H1 (cell line): ENCODE results near the gene EDC3. TPM values are rescaled to one million over a fixed set of nuclear protein-coding genes. Genes with fewer than 3 reads are reported as not detected.

Source experiments
- CTCF ChIA-PET: fragments of 300-600 bp; sonication (Branson Sonifier 250); formaldehyde crosslinking; loops from one replicate; lab custom pipeline; 2021; ENCODE audit not compliant: partially characterized antibody; lab: Charles Lee
- POLR2A ChIA-PET: fragments of 300-600 bp; sonication (Branson Sonifier 250); formaldehyde crosslinking; loops from one replicate; lab custom pipeline; 2021; ENCODE audit warnings: inconsistent platforms; ENCODE audit not compliant: partially characterized antibody; lab: Charles Lee
- DNase-seq, 2 experiments: peaks; one replicate each; pipeline versions ENCODE4 v3.0.0 to v3.0.0-alpha.2; 2010 to 2022; ENCODE audit warnings: low spot score in 2 of 2, low read depth in 1 of 2, mixed read lengths in 1 of 2
- FAIRE-seq: peaks from 2 replicates; lab custom pipeline; 2011; peaks lifted over from hg19 to GRCh38; lab: Jason Lieb, UNC
- H2AFZ ChIP-seq: 2 replicates; pipeline ENCODE4 v1.8.1; 2012; ENCODE audit warnings: low read length, inconsistent platforms
- H2AK5ac ChIP-seq: 2 replicates; pipeline ENCODE4 v1.6.1; 2013; ENCODE audit warnings: low read depth, low read length
- H2BK120ac ChIP-seq: replicated peaks from 2 replicates; pipeline ENCODE3; 2013; ENCODE audit warnings: low read depth, low read length, inconsistent platforms
- H2BK12ac ChIP-seq: 2 replicates; pipeline ENCODE4 v1.6.1; 2013; ENCODE audit warnings: low read depth, low read length
- H2BK15ac ChIP-seq: 2 replicates; pipeline ENCODE4 v1.6.1; 2013; ENCODE audit warnings: low read length
- H2BK20ac ChIP-seq: 2 replicates; pipeline ENCODE4 v1.6.1; 2013; ENCODE audit warnings: low read length
- H2BK5ac ChIP-seq: 2 replicates; pipeline ENCODE4 v1.6.1; 2013; ENCODE audit warnings: low read depth, low read length
- H3K14ac ChIP-seq: 2 replicates; pipeline ENCODE4 v1.6.1; 2013; ENCODE audit warnings: inconsistent platforms; ENCODE audit not compliant: insufficient read length
- H3K18ac ChIP-seq: 2 replicates; pipeline ENCODE4 v1.6.1; 2013; ENCODE audit warnings: low read length; ENCODE audit errors: extremely low read depth
- H3K23ac ChIP-seq: 2 replicates; pipeline ENCODE4 v1.6.1; 2013; ENCODE audit warnings: inconsistent platforms; ENCODE audit not compliant: insufficient read length
- H3K23me2 ChIP-seq: 2 replicates; pipeline ENCODE4 v1.6.1; 2013; ENCODE audit warnings: low read depth, low read length
- H3K27ac ChIP-seq: 2 replicates; pipeline ENCODE4 v1.6.1; 2011; ENCODE audit warnings: low read depth, low read length, inconsistent platforms
- H3K27me3 ChIP-seq, 4 experiments: replicated peaks in 1 of 4; 1 replicate in 1 of 4; 2 replicates in 3 of 4; pipeline versions ENCODE4 v1.6.1 to v1.8.1; 2011 to 2013; ENCODE audit warnings: low read length in 3 of 4, mild to moderate bottlenecking in 3 of 4, inconsistent platforms in 2 of 4, mixed read lengths in 2 of 4, moderate library complexity in 1 of 4; ENCODE audit not compliant: control insufficient read depth in 3 of 4, insufficient read depth in 3 of 4; ENCODE audit errors: extremely low read depth in 1 of 4
- H3K36me3 ChIP-seq, 4 experiments: 2 replicates each; pipeline versions ENCODE4 v1.6.1 to v1.8.1; 2011 to 2013; ENCODE audit warnings: mild to moderate bottlenecking in 4 of 4, low read length in 3 of 4, moderate library complexity in 2 of 4, control low read depth in 1 of 4, inconsistent platforms in 1 of 4; ENCODE audit not compliant: insufficient read depth in 4 of 4, control insufficient read depth in 2 of 4
- H3K4ac ChIP-seq: replicated peaks from 2 replicates; pipeline ENCODE3; 2013; ENCODE audit warnings: low read length, low read depth, mixed read lengths, inconsistent platforms; ENCODE audit not compliant: insufficient read length
- H3K4me1 ChIP-seq, 4 experiments: replicated peaks in 1 of 4; 1 replicate in 1 of 4; 2 replicates in 3 of 4; pipeline versions ENCODE4 v1.6.1 to v1.8.1; 2011 to 2013; ENCODE audit warnings: low read length in 3 of 4, inconsistent platforms in 2 of 4, mixed read lengths in 1 of 4; ENCODE audit not compliant: insufficient read depth in 4 of 4, control insufficient read depth in 3 of 4
- H3K4me2 ChIP-seq, 2 experiments: 2 replicates each; pipeline versions ENCODE4 v1.6.1 to v1.8.1; 2011 to 2013; ENCODE audit warnings: low read depth in 2 of 2, low read length in 2 of 2, control low read depth in 1 of 2, inconsistent platforms in 1 of 2, mild to moderate bottlenecking in 1 of 2; ENCODE audit not compliant: insufficient read depth in 1 of 2
- H3K4me3 ChIP-seq, 4 experiments: fragments of 200-600, 300-600 bp in 1 of 4; sonication (generic), shearing (Covaris generic), sonication (Bioruptor Twin) in 1 of 4; 2 replicates each; pipeline versions ENCODE4 v1.5.1 to v1.8.1; 2011 to 2016; ENCODE audit warnings: low read length in 4 of 4, low read depth in 3 of 4, control low read depth in 2 of 4, inconsistent platforms in 2 of 4, mild to moderate bottlenecking in 2 of 4, mixed read lengths in 1 of 4, moderate library complexity in 1 of 4; ENCODE audit not compliant: insufficient read depth in 2 of 4; ENCODE audit errors: extremely low read depth in 1 of 4
- H3K56ac ChIP-seq: replicated peaks from 2 replicates; pipeline ENCODE3; 2013; ENCODE audit warnings: low read depth, mild to moderate bottlenecking, mixed read lengths, low read length, inconsistent platforms; ENCODE audit not compliant: insufficient read length
- H3K79me1 ChIP-seq: 2 replicates; pipeline ENCODE4 v1.6.1; 2013; ENCODE audit warnings: low read depth, low read length, control low read depth
- H3K79me2 ChIP-seq, 2 experiments: 2 replicates each; pipeline versions ENCODE4 v1.6.1 to v1.8.1; 2012 to 2013; ENCODE audit warnings: low read length in 2 of 2, mild to moderate bottlenecking in 2 of 2, inconsistent platforms in 1 of 2; ENCODE audit not compliant: insufficient read depth in 2 of 2, control insufficient read depth in 1 of 2
- H3K9ac ChIP-seq, 4 experiments: replicated peaks in 1 of 4; 1 replicate in 1 of 4; 2 replicates in 3 of 4; pipeline versions ENCODE4 v1.6.1 to v1.8.1; 2011 to 2013; ENCODE audit warnings: low read depth in 3 of 4, low read length in 3 of 4, control low read depth in 2 of 4, mild to moderate bottlenecking in 2 of 4, moderate library complexity in 2 of 4, inconsistent platforms in 1 of 4; ENCODE audit errors: extremely low read depth in 1 of 4
- H3K9me3 ChIP-seq, 2 experiments: 2 replicates each; pipeline versions ENCODE4 v1.6.1 to v1.8.1; 2012 to 2013; ENCODE audit warnings: mild to moderate bottlenecking in 2 of 2, moderate library complexity in 2 of 2, control low read depth in 1 of 2, inconsistent platforms in 1 of 2, low read depth in 1 of 2, low read length in 1 of 2, mixed read lengths in 1 of 2; ENCODE audit not compliant: insufficient read depth in 2 of 2
- H4K20me1 ChIP-seq, 2 experiments: replicated peaks in 1 of 2; 2 replicates each; pipeline versions ENCODE3 to v1.8.1; 2011 to 2013; ENCODE audit warnings: inconsistent platforms in 2 of 2, low read length in 2 of 2, mild to moderate bottlenecking in 1 of 2; ENCODE audit not compliant: insufficient read depth in 2 of 2, control insufficient read depth in 1 of 2
- H4K5ac ChIP-seq: 2 replicates; pipeline ENCODE4 v1.6.1; 2013; ENCODE audit warnings: low read length, low read depth, mixed read lengths, inconsistent platforms; ENCODE audit not compliant: insufficient read length
- H4K8ac ChIP-seq: 2 replicates; pipeline ENCODE4 v1.8.0; 2013; ENCODE audit warnings: mild to moderate bottlenecking, moderate library complexity, low read length, inconsistent platforms; ENCODE audit not compliant: insufficient read depth; ENCODE audit errors: extremely low read depth
- H4K91ac ChIP-seq: replicated peaks from 2 replicates; pipeline ENCODE3; 2013; ENCODE audit warnings: low read length, mixed read lengths, inconsistent platforms; ENCODE audit not compliant: insufficient read length
- CHD2 ChIP-seq: IDR thresholded peaks from 2 replicates; pipeline ENCODE4 v1.6.1; 2012; ENCODE audit warnings: low read length, improper control_type of control experiment
- EGR1 ChIP-seq: IDR thresholded peaks from 2 replicates; pipeline ENCODE4 v1.6.1; 2011; ENCODE audit warnings: low read depth, low read length, borderline replicate concordance
- HDAC2 ChIP-seq, 2 experiments: fragments of 300-600 bp in 1 of 2; sonication (generic) in 1 of 2; IDR thresholded peaks; 2 replicates each; pipeline ENCODE4 v1.6.1; 2011 to 2012; ENCODE audit warnings: low read depth in 2 of 2, low read length in 2 of 2, mild to moderate bottlenecking in 2 of 2, moderate library complexity in 2 of 2, borderline replicate concordance in 1 of 2, inconsistent platforms in 1 of 2
- HDAC6 ChIP-seq: IDR thresholded peaks from one replicate; pipeline ENCODE4 v1.7.1; 2012; ENCODE audit warnings: low read depth, mild to moderate bottlenecking, inconsistent platforms, low read length, moderate library complexity
- NRF1 ChIP-seq: IDR thresholded peaks from 2 replicates; pipeline ENCODE4 v1.6.1; 2011; ENCODE audit warnings: mild to moderate bottlenecking, low read depth, low read length, improper control_type of control experiment
- RBBP5 ChIP-seq: IDR thresholded peaks from 2 replicates; pipeline ENCODE4 v1.7.1; 2012; ENCODE audit warnings: low read depth, mild to moderate bottlenecking, inconsistent platforms, low read length, moderate library complexity, borderline replicate concordance
- RFX5 ChIP-seq: IDR thresholded peaks from 2 replicates; pipeline ENCODE4 v1.6.1; 2011; ENCODE audit warnings: low read depth, low read length, improper control_type of control experiment, borderline replicate concordance
- SUZ12 ChIP-seq: fragments of 200-600 bp; sonication (generic); IDR thresholded peaks from 2 replicates; pipeline ENCODE4 v1.6.1; 2012; ENCODE audit warnings: mild to moderate bottlenecking, inconsistent platforms, low read length, moderate library complexity, mixed read lengths
- TEAD4 ChIP-seq: IDR thresholded peaks from 2 replicates; pipeline ENCODE4 v1.6.1; 2012; ENCODE audit warnings: low read depth, low read length, inconsistent platforms, mixed read lengths
- ZNF274 ChIP-seq: IDR thresholded peaks from 2 replicates; pipeline ENCODE4 v1.7.0; 2012; ENCODE audit warnings: low read length, borderline replicate concordance; ENCODE audit errors: extremely low read depth
- WGBS, 2 experiments: shearing (Covaris generic) in 1 of 2; methylation state at CpG; one replicate each; pipeline versions ENCODE4 v1.1.6 to v1.1.7; 2013 to 2015; ENCODE audit warnings: low lambda C conversion rate in 2 of 2, mixed read lengths in 2 of 2, inconsistent platforms in 1 of 2, low coverage in 1 of 2, missing lambda C conversion rate in 1 of 2; ENCODE audit not compliant: insufficient replicate concordance in 2 of 2, insufficient coverage in 1 of 2, insufficient read length in 1 of 2; ENCODE audit errors: extremely low coverage in 1 of 2, missing lambda C conversion rate in 1 of 2; 5-methylcytosine and 5-hydroxymethylcytosine counted together
- polyA plus RNA-seq, 7 experiments: library from polyadenylated mRNA; depleted of rRNA in 3 of 7; stranded (reverse) in 5 of 7; unstranded in 2 of 7; fragments of >200 nt in 5 of 7; fragments of 200-250 nt in 2 of 7; gene quantifications; 1 replicate in 5 of 7; 2 replicates in 1 of 7; 4 replicates in 1 of 7; pipeline versions ENCODE4 v1.2.1 to v1.2.3, GENCODE V29; 2011 to 2013; ENCODE audit warnings: missing spikeins in 2 of 7, mixed read lengths in 2 of 7
- total RNA-seq: library from RNA; stranded (reverse); fragmentation: NEBNext Ultra II Directional; extraction: Animal tissue kit (Norgen Biotek cat#: 25700); gene quantifications from 2 replicates; pipeline ENCODE4 v1.2.1, GENCODE V29; 2021
- TF ChIP-seq, protein P1 (sequence below), 3 experiments: IDR thresholded peaks; 1 replicate in 2 of 3; 2 replicates in 1 of 3; pipeline versions ENCODE4 v1.5.1 to v1.6.1; 2011; ENCODE audit warnings: low read length in 3 of 3, mild to moderate bottlenecking in 3 of 3, inconsistent platforms in 2 of 3, low read depth in 1 of 3, moderate library complexity in 1 of 3; ENCODE audit not compliant: insufficient read depth in 1 of 3; ENCODE audit errors: control extremely low read depth in 1 of 3

The EDC3 gene
- total and polyA plus RNA-seq, 2 of the 8 experiments (the other 6 are each of a cell fraction or from before 2014, with no cell fraction given), result 45.0 to 50.8 TPM

DNA sequence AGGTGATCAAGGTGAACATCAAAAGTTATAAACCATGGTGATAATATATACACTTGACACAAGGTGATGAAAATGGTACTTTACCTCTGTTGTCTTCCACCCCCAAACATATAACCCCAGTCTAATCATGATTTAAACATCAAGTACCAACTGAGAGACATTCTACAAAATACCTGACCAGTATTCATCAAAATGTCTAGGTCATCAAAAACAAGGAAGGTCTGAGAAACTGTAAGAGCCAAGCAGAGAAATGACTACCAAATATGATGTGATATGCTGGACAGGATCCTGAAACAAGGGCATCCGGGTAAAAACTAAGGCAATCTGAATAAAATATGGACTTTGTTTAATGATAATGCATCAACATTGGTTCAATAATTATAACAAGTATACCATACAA is 27.8 kb downstream of the EDC3 start:
- H2BK120ac ChIP-seq, result no peak overlapping the region
- H3K23ac ChIP-seq, result no peak overlapping the region
- no peak overlapping the region for H4K5ac ChIP-seq
- H2BK20ac ChIP-seq, result no peak overlapping the region
- 0 out of 7 replicates have a peak, but pooled peaks cover 0 to 2% (median 0%) of the 10 kb centered on the region in 4 experiments for H3K4me1 ChIP-seq
- no peak overlapping the region for H3K9ac ChIP-seq
- H3K27ac ChIP-seq, result no peak overlapping the region
- H3K56ac ChIP-seq, result no peak overlapping the region
- H2BK12ac ChIP-seq, result no peak overlapping the region
- peaks cover under 1 to 3% of the 10 kb centered on the region in 2 experiments for H4K20me1 ChIP-seq
- no peak overlapping the region for H3K14ac ChIP-seq
- CTCF ChIA-PET, result interaction anchor here (2.4 kb wide), 1 partner anchor 33 kb away, joined by 14 read pairs; no protein-coding TSS in a partner anchor
- H3K79me2 ChIP-seq, result no peaks in the 10 kb centered on the region
- no peak overlapping the region for H2AFZ ChIP-seq
- no peak overlapping the region for H3K18ac ChIP-seq
- H3K27me3 ChIP-seq, result no peaks in the 10 kb centered on the region
- H2AK5ac ChIP-seq, result no peak overlapping the region
- no peak overlapping the region for H2BK5ac ChIP-seq
- DNase-seq, result no peak
- FAIRE-seq, result no peak
- 83% methylated on average over 1 of the region's 1 CpG; no CpG with 5 or more reads in 1 of the 2 experiments for WGBS, 2 experiments
- no peak overlapping the region for H2BK15ac ChIP-seq
- H3K4me3 ChIP-seq, result no peak overlapping the region
- POLR2A ChIA-PET, result interaction anchor here (1.2 kb wide), 1 partner anchor 20 kb away, joined by 3 read pairs; no protein-coding TSS in a partner anchor
- no peak overlapping the region for H3K4ac ChIP-seq
- H3K23me2 ChIP-seq, result no peaks in the 10 kb centered on the region
- peaks cover 3% of the 10 kb centered on the region; the same call in 1 of the 2 replicates for H3K79me1 ChIP-seq
- H3K9me3 ChIP-seq, result no peaks in the 10 kb centered on the region
- H4K91ac ChIP-seq, result no peak overlapping the region
- H3K36me3 ChIP-seq, result peaks cover 7 to 15% (median 11%) of the 10 kb centered on the region in 4 experiments; a peak in 5 of 8 replicates
- H3K4me2 ChIP-seq, result no peak overlapping the region
- H4K8ac ChIP-seq, result no peak overlapping the region
- TF ChIP-seq, protein P1, sequence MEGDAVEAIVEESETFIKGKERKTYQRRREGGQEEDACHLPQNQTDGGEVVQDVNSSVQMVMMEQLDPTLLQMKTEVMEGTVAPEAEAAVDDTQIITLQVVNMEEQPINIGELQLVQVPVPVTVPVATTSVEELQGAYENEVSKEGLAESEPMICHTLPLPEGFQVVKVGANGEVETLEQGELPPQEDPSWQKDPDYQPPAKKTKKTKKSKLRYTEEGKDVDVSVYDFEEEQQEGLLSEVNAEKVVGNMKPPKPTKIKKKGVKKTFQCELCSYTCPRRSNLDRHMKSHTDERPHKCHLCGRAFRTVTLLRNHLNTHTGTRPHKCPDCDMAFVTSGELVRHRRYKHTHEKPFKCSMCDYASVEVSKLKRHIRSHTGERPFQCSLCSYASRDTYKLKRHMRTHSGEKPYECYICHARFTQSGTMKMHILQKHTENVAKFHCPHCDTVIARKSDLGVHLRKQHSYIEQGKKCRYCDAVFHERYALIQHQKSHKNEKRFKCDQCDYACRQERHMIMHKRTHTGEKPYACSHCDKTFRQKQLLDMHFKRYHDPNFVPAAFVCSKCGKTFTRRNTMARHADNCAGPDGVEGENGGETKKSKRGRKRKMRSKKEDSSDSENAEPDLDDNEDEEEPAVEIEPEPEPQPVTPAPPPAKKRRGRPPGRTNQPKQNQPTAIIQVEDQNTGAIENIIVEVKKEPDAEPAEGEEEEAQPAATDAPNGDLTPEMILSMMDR (IDR thresholded peaks at IDR 0.05; ENCODE audit: control extremely low read depth in 1 of 3, insufficient read depth in 1 of 3, low read depth in 1 of 3, low read length in 3 of 3), result no peak
- TF ChIP-seq ZNF274, result no peak
- TF ChIP-seq HDAC6, result no peak
- TF ChIP-seq SUZ12, result no peak
- TF ChIP-seq RFX5, result no peak
- no peak for TF ChIP-seq CHD2
- TF ChIP-seq TEAD4, result no peak
- no peak for TF ChIP-seq EGR1
- no peak for TF ChIP-seq HDAC2 (IDR thresholded peaks at IDR 0.05; ENCODE audit: borderline replicate concordance in 1 of 2, low read depth in 2 of 2, low read length in 2 of 2)
- TF ChIP-seq RBBP5, result no peak
- TF ChIP-seq NRF1, result no peak
